Muscle layer of duodenum (tissue), 2 donors: Measurements from ENCODE around the gene CCNYL1.

Experiments
- H3K27ac ChIP-seq: one replicate; pipeline ENCODE4 v1.7.0; 2013; ENCODE audit warnings: mild to moderate bottlenecking, low read length
- H3K27me3 ChIP-seq: one replicate; pipeline ENCODE4 v1.7.0; 2013; ENCODE audit warnings: low read depth, mild to moderate bottlenecking, control low read depth, low read length
- H3K36me3 ChIP-seq, 2 donors: one replicate each; pipeline ENCODE4 v1.7.0; 2013; ENCODE audit warnings: low read length in 2 of 2, control low read depth in 1 of 2, mild to moderate bottlenecking in 1 of 2; ENCODE audit not compliant: insufficient read depth in 2 of 2, control insufficient read depth in 1 of 2
- H3K4me1 ChIP-seq, 2 donors: one replicate each; pipeline ENCODE4 v1.7.0; 2013; ENCODE audit warnings: low read length in 2 of 2, mild to moderate bottlenecking in 2 of 2, control low read depth in 1 of 2, moderate library complexity in 1 of 2; ENCODE audit not compliant: insufficient read depth in 2 of 2, control insufficient read depth in 1 of 2
- H3K4me3 ChIP-seq, 2 donors: one replicate each; pipeline ENCODE4 v1.7.0; 2013; ENCODE audit warnings: low read length in 2 of 2, low read depth in 1 of 2, mild to moderate bottlenecking in 1 of 2
- H3K9me3 ChIP-seq, 2 donors: one replicate each; pipeline ENCODE4 v1.7.0; 2013; ENCODE audit warnings: low read length in 2 of 2, control low read depth in 1 of 2, mild to moderate bottlenecking in 1 of 2; ENCODE audit not compliant: control insufficient read depth in 1 of 2
- donor health status: healthy.

Gene CCNYL1

GRCh38 chr2:207710814-207711740, at the start of gene CCNYL1:
Gene CCNYL1, plus strand, starts transcription at chr2:207711640. Its CDS starts 257 bp downstream, at chr2:207711897.
- no peaks in the 10 kb centered on the region for H3K9me3 ChIP-seq
- H3K4me1 ChIP-seq = peaks cover 0 to 11% of the 10 kb centered on the region in 2 donors
- H3K4me3 ChIP-seq = peak within 1 kb of the TSS; percentile 93 to 94
- peak within 1 kb of the TSS; percentile 88 for H3K27ac ChIP-seq
- no peaks in the 10 kb centered on the region for H3K27me3 ChIP-seq
- H3K36me3 ChIP-seq = peaks cover 0 to 6% of the 10 kb centered on the region in 2 donors

- no peak overlapping the region for H3K27ac ChIP-seq
- H3K4me1 ChIP-seq = no peaks in the 10 kb centered on the region
- no peak overlapping the region for H3K4me3 ChIP-seq
- no peaks in the 10 kb centered on the region for H3K9me3 ChIP-seq
- H3K36me3 ChIP-seq = no peaks in the 10 kb centered on the region
- no peaks in the 10 kb centered on the region for H3K27me3 ChIP-seq
These were observed 49.2 kb upstream of the CCNYL1 start for GRCh38 chr2:207662203-207662602.

DNA sequence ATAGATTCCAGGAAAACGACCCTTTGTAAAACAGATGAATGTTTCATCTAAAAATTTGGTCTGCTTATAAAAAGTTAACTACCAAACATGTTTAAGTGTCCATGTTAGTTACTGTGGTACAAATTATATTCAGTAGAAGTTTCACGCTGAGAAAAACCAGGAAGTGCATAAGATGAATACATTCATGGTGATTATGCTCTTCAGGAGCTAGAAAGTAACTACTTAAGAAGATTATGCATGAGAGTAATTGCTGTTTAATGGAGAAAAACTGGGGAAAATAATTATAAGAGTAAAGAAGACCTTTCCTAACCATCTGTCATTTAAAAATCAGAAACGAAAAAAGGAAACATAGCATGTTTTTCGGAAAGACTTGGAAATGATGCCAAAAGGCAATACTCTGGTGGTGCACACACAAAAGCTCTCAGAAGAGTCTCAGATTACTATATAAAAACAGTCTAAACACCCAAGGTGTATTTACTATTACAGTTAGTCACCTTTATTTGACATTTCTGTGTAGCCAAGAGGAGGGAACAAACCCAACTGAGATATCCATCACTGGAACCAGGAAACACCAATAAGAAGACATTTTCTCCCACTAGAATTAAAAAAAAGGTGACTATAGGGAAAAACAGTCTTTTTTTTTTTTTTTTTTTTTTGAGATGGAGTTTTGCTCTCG, 47.4 kb upstream of the CCNYL1 start:
- Histone ChIP-seq H3K36me3 (no peaks in the 10 kb centered on the region), H3K27me3 (no peaks in the 10 kb centered on the region), H3K27ac (no peak overlapping the region), H3K9me3 (no peaks in the 10 kb centered on the region), H3K4me3 (no peak overlapping the region), H3K4me1 (no peaks in the 10 kb centered on the region)

GRCh38 chr2:207670887-207671286, 40.6 kb upstream of the CCNYL1 start:
- Histone ChIP-seq H3K27ac (no peak overlapping the region), H3K9me3 (no peaks in the 10 kb centered on the region), H3K4me3 (no peak overlapping the region), H3K4me1 (no peaks in the 10 kb centered on the region), H3K36me3 (no peaks in the 10 kb centered on the region), H3K27me3 (no peaks in the 10 kb centered on the region)

DNA sequence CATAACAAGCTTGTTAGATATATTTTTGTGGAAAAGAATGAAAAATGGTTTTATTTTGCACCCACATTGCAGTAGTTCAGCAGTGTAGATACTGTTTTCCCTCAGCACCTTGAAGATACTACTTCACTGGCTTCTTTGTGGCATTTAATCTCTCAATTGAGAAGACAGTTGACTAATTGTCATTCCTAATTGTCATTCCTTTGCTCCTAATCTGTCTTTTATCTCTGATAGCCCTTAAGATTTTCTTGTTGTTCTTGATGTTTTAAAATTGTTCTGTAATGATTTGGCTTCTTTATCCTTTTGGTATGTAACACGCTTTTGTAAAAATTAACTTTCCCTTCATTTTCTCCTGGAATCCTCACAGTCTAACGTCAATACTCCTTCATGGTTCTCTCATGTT, 38.0 kb upstream of the CCNYL1 start:
- Histone ChIP-seq H3K4me1 (no peaks in the 10 kb centered on the region), H3K27me3 (no peaks in the 10 kb centered on the region), H3K27ac (no peak overlapping the region), H3K4me3 (no peak overlapping the region), H3K9me3 (no peaks in the 10 kb centered on the region), H3K36me3 (no peaks in the 10 kb centered on the region)

DNA sequence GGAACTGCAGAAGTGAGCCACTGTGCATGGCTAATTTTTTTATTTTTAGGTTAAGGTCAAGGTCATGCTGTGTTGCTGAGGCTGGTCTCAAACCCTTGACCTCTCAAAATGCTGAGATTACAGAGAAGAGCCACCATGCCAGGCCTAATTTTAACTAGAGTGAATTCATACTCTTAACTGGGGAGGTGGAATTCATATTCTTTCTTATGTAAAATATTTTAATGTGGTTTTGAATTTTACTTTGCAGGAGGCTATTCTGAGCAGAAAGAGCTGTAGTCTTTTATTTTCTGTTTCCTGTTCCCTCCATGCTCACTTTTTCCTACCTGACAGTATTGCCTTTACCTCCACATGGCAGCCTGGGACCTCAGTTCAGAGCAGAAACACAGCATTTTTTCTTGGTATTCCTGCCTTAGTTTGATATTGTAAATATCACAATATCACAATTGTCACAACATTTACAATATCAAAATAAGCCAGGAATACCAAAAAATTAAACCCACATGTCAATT, 37.1 kb upstream of the CCNYL1 start:
- Histone ChIP-seq H3K4me1 (no peaks in the 10 kb centered on the region), H3K9me3 (no peaks in the 10 kb centered on the region), H3K36me3 (no peaks in the 10 kb centered on the region), H3K4me3 (no peak overlapping the region), H3K27ac (no peak overlapping the region), H3K27me3 (no peaks in the 10 kb centered on the region)

DNA sequence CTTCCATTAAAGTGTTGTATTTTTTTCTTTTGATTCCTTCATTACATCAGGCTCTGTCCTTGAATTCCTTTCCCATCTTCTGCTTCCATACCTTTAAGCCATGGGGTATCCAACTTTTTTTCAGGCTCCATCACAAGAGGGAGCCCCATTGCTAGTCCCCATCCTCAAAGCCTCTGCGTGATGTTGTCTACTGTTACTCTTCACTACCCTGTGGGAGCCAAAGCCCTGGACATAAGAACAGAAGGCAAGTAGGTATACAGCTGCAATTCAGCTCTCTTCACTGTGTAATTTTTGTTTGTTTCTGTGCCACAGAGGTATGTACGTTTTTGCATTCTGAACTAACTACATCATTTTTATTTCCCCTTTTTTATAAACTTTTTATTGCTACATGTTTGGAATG, 36.6 kb upstream of the CCNYL1 start:
- Histone ChIP-seq H3K27ac (no peak overlapping the region), H3K9me3 (no peaks in the 10 kb centered on the region), H3K36me3 (no peaks in the 10 kb centered on the region), H3K4me1 (no peaks in the 10 kb centered on the region), H3K4me3 (no peak overlapping the region), H3K27me3 (no peaks in the 10 kb centered on the region)

DNA sequence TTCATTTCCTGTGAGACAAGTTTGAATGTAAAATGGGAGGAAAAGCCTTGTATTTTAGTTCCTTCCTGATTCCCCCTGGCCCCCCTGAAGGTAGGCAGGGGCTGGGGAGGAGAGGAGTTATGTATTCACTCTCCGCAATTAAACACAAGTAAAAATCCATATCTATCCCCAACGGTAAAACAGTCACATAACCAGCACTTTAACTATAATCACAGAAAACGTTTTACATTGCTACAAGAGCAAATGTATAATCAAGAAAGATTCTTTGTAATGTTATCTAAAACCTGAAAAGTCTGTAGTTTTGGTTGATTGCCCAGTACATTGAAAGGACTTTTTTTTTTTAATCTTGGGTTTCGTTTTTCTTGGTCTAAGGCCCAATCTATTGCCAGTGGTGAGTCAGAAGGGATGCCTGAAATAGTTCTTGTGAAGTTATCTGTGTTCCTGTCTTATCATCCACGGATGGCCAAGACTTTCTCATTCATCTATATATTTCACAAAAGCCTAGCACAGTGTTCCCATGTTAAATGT, 34.5 kb upstream of the CCNYL1 start:
- H3K36me3 ChIP-seq = no peaks in the 10 kb centered on the region
- H3K27ac ChIP-seq = no peak overlapping the region
- no peaks in the 10 kb centered on the region for H3K27me3 ChIP-seq
- H3K4me3 ChIP-seq = no peak overlapping the region
- no peaks in the 10 kb centered on the region for H3K9me3 ChIP-seq
- H3K4me1 ChIP-seq = no peaks in the 10 kb centered on the region

DNA sequence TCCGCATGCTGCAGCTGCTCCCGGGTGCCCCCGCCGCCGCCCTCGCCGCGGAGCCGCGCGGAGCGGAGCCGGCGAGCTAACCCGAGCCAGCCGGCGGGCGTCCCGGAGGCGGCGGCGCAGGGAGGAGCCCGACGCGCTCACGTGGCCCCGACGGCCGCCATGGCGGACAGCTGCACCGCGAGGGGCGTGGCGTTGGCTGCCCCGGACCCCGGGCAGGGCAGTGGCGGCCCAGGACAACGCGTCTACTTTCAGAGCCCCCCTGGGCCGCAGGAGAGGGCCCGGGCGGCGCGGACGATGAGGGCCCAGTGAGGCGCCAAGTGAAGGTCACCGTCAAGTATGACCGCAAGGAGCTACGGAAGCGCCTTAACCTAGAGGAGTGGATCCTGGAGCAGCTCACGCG, 30.0 kb upstream of the CCNYL1 start:
- H3K4me3 ChIP-seq = peak overlapping the region in 1 of 2 donors; percentile 45

DNA sequence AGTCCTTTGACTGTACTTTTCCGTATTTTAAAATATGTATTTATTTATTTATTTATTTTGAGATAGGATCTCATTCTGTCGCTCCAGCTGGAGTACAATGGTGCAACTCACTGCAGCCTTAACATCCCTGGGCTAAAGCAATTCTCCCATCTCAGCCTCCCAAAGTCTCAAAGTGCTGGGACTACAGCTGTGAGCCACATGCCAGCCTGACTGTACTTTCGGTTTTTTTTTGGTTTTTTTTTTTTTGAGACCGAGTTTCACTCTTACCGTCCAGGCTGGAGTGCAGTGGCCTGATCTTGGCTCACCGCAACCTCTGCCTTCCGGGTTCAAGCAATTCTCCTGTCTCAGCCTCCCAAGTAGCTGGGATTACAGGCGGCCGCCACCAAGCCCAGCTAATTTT, 28.9 kb upstream of the CCNYL1 start:
- no peak overlapping the region for H3K4me3 ChIP-seq

More for the DNA sequence above, 30.0 kb upstream of the CCNYL1 start:
- no peaks in the 10 kb centered on the region for H3K9me3 ChIP-seq
- H3K27ac ChIP-seq = no peak overlapping the region
- no peaks in the 10 kb centered on the region for H3K36me3 ChIP-seq
- H3K4me1 ChIP-seq = peaks cover 0 to 5% of the 10 kb centered on the region in 2 donors
- H3K27me3 ChIP-seq = no peaks in the 10 kb centered on the region

DNA sequence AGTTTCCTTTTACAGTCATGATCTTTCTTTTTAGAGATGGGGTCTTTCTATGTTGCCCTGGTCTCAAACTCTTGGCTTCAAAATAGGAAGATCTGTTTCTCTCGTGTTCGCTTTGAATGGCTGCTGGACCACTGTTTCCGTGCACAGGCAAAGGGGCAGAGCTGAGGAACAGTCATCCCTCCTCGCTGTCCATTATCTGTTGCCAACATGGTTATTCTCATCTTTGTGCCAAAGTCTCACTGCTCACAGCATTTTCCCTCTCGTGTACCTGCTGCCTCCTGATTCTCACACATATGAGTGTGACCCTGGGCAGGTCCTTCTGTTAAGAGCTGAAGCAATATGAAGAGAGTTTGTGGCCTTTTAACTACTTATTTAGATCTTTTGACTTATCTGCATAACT, 28.0 kb upstream of the CCNYL1 start:
- Histone ChIP-seq H3K9me3 (no peaks in the 10 kb centered on the region), H3K4me1 (peaks cover 0 to 5% of the 10 kb centered on the region in 2 donors), H3K27me3 (no peaks in the 10 kb centered on the region), H3K36me3 (no peaks in the 10 kb centered on the region), H3K4me3 (no peak overlapping the region), H3K27ac (no peak overlapping the region)

More for the DNA sequence above, 28.9 kb upstream of the CCNYL1 start:
- H3K27ac ChIP-seq = no peak overlapping the region
- peaks cover 0 to 5% of the 10 kb centered on the region in 2 donors for H3K4me1 ChIP-seq
- no peaks in the 10 kb centered on the region for H3K9me3 ChIP-seq
- H3K36me3 ChIP-seq = no peaks in the 10 kb centered on the region
- H3K27me3 ChIP-seq = no peaks in the 10 kb centered on the region
